Heart right ventricle (tissue), 16 donors: ENCODE data around the gene SLC25A33. TPM values are rescaled to one million over a fixed set of nuclear protein-coding genes. Genes with fewer than 3 reads are reported as not detected.

ENCODE experiments used
- ATAC-seq, 8 donors: fragments of 200-7000 bp; cut with Tn5 transposase; one replicate each; pipeline ENCODE4 v1.9.1; 2020; ENCODE audit warnings: mild to moderate bottlenecking in 8 of 8, moderate library complexity in 8 of 8, moderate number of reproducible peaks in 1 of 8
- DNase-seq, 2 donors: peaks; one replicate each; pipeline ENCODE4 v3.0.0-alpha.2; 2020
- H3K27ac ChIP-seq, 10 donors: fragments of 200-600 bp; sonication (generic) in 2 of 10; one replicate each; pipeline versions ENCODE4 v1.5.0 to v1.8.0; 2020 to 2022; ENCODE audit warnings: mild to moderate bottlenecking in 3 of 10
- H3K27me3 ChIP-seq, 7 donors: fragments of 200-600 bp; one replicate each; pipeline ENCODE4 v1.8.0; 2021 to 2022; ENCODE audit warnings: mild to moderate bottlenecking in 2 of 7
- H3K36me3 ChIP-seq, 9 donors: fragments of 200-600 bp; sonication (generic) in 1 of 9; one replicate each; pipeline versions ENCODE4 v1.5.0 to v1.8.0; 2020 to 2022; ENCODE audit warnings: mild to moderate bottlenecking in 2 of 9
- H3K4me1 ChIP-seq, 9 donors: fragments of 200-600 bp; sonication (generic) in 1 of 9; one replicate each; pipeline versions ENCODE4 v1.5.0 to v1.8.0; 2020 to 2022; ENCODE audit warnings: mild to moderate bottlenecking in 4 of 9
- H3K4me3 ChIP-seq, 10 donors: fragments of 200-600 bp; sonication (generic) in 2 of 10; one replicate each; pipeline versions ENCODE4 v1.5.0 to v1.8.0; 2020 to 2022; ENCODE audit warnings: mild to moderate bottlenecking in 7 of 10, moderate library complexity in 2 of 10
- H3K9me3 ChIP-seq, 11 donors: fragments of 200-600 bp in 10 of 11; sonication (generic) in 2 of 11; one replicate each; pipeline versions ENCODE4 v1.5.0 to v1.8.0; 2013 to 2022; ENCODE audit warnings: mild to moderate bottlenecking in 2 of 11, control low read depth in 1 of 11, moderate library complexity in 1 of 11
- CTCF ChIP-seq, 9 donors: fragments of 200-600 bp; sonication (generic) in 2 of 9; IDR thresholded peaks; one replicate each; pipeline versions ENCODE4 v1.5.0 to v1.8.0; 2021 to 2022; ENCODE audit warnings: antibody characterized with exemption in 9 of 9, mild to moderate bottlenecking in 5 of 9, moderate library complexity in 1 of 9
- WGBS, 2 donors: extraction: QIAGEN DNeasy Blood & Tissue Kit; methylation state at CpG; one replicate each; pipeline ENCODE4 v1.1.7; 2013; ENCODE audit warnings: inconsistent platforms in 1 of 2; 5-methylcytosine and 5-hydroxymethylcytosine counted together
- intact Hi-C, 10 donors: fragments of 100-400 bp; cut with DNase I; formaldehyde crosslinking; loops; one replicate each; pipeline versions ENCODE4 v1.11.1 to v1.14.2; 2022
- polyA plus RNA-seq, 2 donors: library from polyadenylated mRNA; stranded (reverse); fragments of 200-250 nt; gene quantifications; one replicate each; pipeline ENCODE4 v1.2.3, GENCODE V29; 2013
- total RNA-seq, 10 donors: library from RNA; stranded (reverse); fragmentation: NEBNext Ultra II Directional in 3 of 10; extraction: Animal tissue kit (Norgen Biotek cat#: 25700) in 3 of 10; gene quantifications; one replicate each; pipeline versions ENCODE4 v1.2.1 to v1.2.4, GENCODE V29; 2021 to 2023
- donor health status: Arrhythmogenic right ventricular cardiomyopathy.
- donor health status: ischemic (EF 13 %, LVEDD 7.1; RV severe dilation, severe dysfunction).
- donor health status: healthy with polysubstance abuse.
- donor health status: DM: no; HTN: yes; CAD: no.
- donor health status: DM: no; HTN: no; CAD: no.
- donor health status: ischemic (EF 25% LVEDD 6.9; RV normal size, moderate dysfunction).
- donor health status: ischemic (EF 25% LVEDD 5.7; RV mildly dilated, moderate dysfunction).
- donor health status: healthy.
- donor health status: DM: yes; HTN: yes; CAD: no.
- donor health status: Ischemic cardiomyopathy.
- donor health status: ischemic (EF 35%, LVEDD 5.7; RV mildly dilated, moderate dysfunction).
- donor health status: nonischemic (EF 11% LVEDD 7.7; RV severe dilation, severe dysfunction).
- donor health status: DM: yes; HTN: yes; CAD: no.
- donor health status: PGD.
- donor health status: ischemic (EF 29% LVEDD 5.4; RV normal size, mild dysfunction).
- donor health status: nonischemic (EF 23%, LVEDD 6.1; RV moderate dilation, normal function).

The SLC25A33 gene
- total and polyA plus RNA-seq, 12 donors, result 2.8 to 7.7 (median 5.4) TPM

DNA sequence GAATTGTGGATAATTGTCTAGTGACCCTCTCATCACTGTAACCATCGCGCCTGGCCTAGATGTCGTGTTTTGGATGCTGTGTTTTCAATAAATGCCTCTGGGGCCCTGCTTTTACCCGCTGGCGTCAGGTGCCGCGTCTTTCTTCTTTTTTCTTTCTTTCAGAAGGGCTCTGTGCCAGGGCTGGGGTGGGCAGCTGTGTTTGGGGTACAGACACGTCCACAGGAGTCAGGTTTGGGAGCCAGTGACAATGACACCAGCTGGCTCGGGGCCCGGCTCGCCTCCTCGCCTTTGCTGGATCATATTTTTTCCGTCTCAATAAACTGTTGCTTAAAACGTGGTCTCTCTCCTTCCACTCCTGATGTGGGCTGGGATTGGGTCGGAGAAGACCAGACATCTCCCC is 65.6 kb downstream of the SLC25A33 start:
- no peak overlapping the region for H3K27ac ChIP-seq
- H3K36me3 ChIP-seq, result peaks cover 0 to 91% (median 24%) of the 10 kb centered on the region in 9 donors
- ATAC-seq, result no peak
- intact Hi-C loops, result no loop called here
- WGBS, 2 donors, result 90 to 93% methylated on average over 15 of the region's 15 CpGs
- DNase-seq, result no peak
- H3K4me3 ChIP-seq, result no peak overlapping the region
- peaks cover 0 to 13% (median 0%) of the 10 kb centered on the region in 9 donors for H3K4me1 ChIP-seq
- no peak for TF ChIP-seq CTCF (IDR thresholded peaks at IDR 0.05)
- H3K9me3 ChIP-seq, result no peaks in the 10 kb centered on the region
- no peaks in the 10 kb centered on the region for H3K27me3 ChIP-seq

DNA sequence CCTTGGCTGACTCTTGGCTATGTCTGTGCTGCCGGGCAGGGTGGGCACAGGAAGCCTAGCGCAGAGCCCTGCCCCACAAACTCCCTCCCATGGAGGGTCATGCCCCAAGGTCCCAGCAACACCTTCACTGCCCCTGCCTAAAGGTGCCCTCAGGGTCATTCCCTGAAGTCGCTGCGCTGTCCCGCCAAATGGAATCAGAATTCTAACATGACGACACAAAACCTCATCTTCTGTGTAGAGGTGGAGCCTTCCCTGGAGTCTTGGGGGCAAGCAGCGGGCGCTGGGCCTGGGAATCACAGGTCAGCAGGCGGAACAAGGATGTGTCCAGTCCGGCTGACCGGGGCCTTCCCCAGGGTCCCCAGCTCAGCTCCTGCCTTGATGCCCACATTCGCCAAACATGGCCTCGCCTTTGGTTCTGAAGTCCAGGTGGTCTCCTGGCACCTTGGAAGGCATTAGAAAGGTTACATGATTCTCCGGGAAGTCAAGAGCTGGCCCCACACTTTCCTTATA is 66.7 kb downstream of the SLC25A33 start:
- no peak for DNase-seq
- Histone ChIP-seq H3K9me3 (no peaks in the 10 kb centered on the region), H3K27ac (no peak overlapping the region), H3K27me3 (no peaks in the 10 kb centered on the region), H3K4me3 (no peak overlapping the region), H3K36me3 (peaks cover 0 to 91% (median 21%) of the 10 kb centered on the region in 9 donors), H3K4me1 (peaks cover 0 to 13% (median 0%) of the 10 kb centered on the region in 9 donors)
- whole genome bisulfite sequencing, 2 donors, result 97% methylated on average over 14 of the region's 14 CpGs
- TF ChIP-seq CTCF (IDR thresholded peaks at IDR 0.05), result no peak
- intact Hi-C loops, result no loop called here
- no peak for ATAC-seq

- DNase-seq (no peak), ATAC-seq (no peak)
- no peak for TF ChIP-seq CTCF (IDR thresholded peaks at IDR 0.05)
- Histone ChIP-seq H3K27me3 (no peaks in the 10 kb centered on the region), H3K4me1 (peaks cover 0 to 13% (median 0%) of the 10 kb centered on the region in 9 donors), H3K4me3 (no peak overlapping the region), H3K9me3 (no peaks in the 10 kb centered on the region), H3K36me3 (peaks cover 0 to 91% (median 16%) of the 10 kb centered on the region in 9 donors), H3K27ac (peak overlapping the region in 2 of 10 donors; percentile 9 to 39)
- intact Hi-C loops, result no loop called here
- 84 to 85% methylated on average over 21 of the region's 21 CpGs for WGBS, 2 donors
These were observed 67.2 kb downstream of the SLC25A33 start for GRCh38 chr1:9606458-9606857.

GRCh38 chr1:9606948-9607347 is 67.7 kb downstream of the SLC25A33 start:
- no peaks in the 10 kb centered on the region for H3K27me3 ChIP-seq
- H3K4me1 ChIP-seq, result peaks cover 0 to 13% (median 0%) of the 10 kb centered on the region in 9 donors
- intact Hi-C loops, result no loop called here
- peaks cover 0 to 91% (median 13%) of the 10 kb centered on the region in 9 donors for H3K36me3 ChIP-seq
- H3K27ac ChIP-seq, result peak overlapping the region in 2 of 10 donors; percentile 9 to 39
- TF ChIP-seq CTCF (IDR thresholded peaks at IDR 0.05), result no peak
- DNase-seq (no peak), ATAC-seq (peak in 6 of 8 donors; percentile 31 to 68 (median 60))
- WGBS, 2 donors, result 37 to 49% methylated on average over 10 of the region's 10 CpGs
- no peaks in the 10 kb centered on the region for H3K9me3 ChIP-seq
- H3K4me3 ChIP-seq, result no peak overlapping the region
